ENCODE measurements around the gene LIN37. TPM values are rescaled to one million over a fixed set of nuclear protein-coding genes. Genes with fewer than 3 reads are reported as not detected.

The LIN37 gene
- total RNA-seq, 4 donors from 2014 or later, result 6.8 to 31.6 (median 16.9) TPM

DNA sequence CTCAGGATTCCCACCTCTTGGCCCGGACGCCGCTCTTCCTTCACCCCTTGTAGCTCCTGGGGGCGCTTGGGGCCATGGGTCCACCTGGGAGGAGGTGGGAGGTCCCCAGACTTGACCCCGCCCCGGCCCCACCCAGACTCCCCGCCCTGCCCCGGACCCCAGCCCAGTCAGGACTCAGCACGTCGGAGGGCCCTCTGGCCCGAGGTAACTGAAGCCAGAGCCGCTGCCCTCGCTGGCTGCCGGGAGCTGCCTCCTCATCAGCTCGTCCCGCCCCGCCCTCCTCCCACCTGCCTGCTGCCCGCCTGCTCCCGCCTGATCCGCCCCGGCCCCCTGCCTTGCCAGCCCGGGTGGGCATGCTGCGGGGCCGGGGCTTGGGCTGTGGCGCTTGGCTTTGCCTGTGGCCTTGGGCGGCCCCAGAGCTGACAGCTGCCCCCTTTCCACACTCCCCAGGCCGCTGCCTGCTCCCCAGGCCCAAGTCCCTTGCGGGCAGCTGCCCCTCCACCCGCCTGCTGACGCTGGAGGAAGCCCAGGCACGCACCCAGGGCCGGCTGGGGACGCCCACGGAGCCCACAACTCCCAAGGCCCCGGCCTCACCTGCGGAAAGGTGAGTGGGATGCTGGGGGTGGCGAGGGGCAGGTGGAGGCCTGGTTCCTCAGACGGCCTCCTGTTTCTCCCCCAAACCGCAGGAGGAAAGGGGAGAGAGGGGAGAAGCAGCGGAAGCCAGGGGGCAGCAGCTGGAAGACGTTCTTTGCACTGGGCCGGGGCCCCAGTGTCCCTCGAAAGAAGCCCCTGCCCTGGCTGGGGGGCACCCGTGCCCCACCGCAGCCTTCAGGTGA, 36.3 kb downstream of the LIN37 start:
- Histone ChIP-seq H3K27ac (no peak overlapping the region), H3K36me3 (no peaks in the 10 kb centered on the region), H3K4me3 (no peak overlapping the region), H3K4me1 (no peaks in the 10 kb centered on the region), H3K27me3 (no peaks in the 10 kb centered on the region), H3K9me3 (no peaks in the 10 kb centered on the region)
- intact Hi-C loops (cut with DNase I; ENCODE audit: low total_unique reads), result loop anchor here (10.0 kb wide), 1 partner anchor 150 kb away; the partner anchor contains the start of gene LRFN3
- no peak for DNase-seq
- TF ChIP-seq CTCF (IDR thresholded peaks at IDR 0.05) (no peak), POLR2A (IDR thresholded peaks at IDR 0.05) (no peak)

GRCh38 chr19:35785339-35785627, 36.9 kb downstream of the LIN37 start:
- no peaks in the 10 kb centered on the region for H3K36me3 ChIP-seq
- no peaks in the 10 kb centered on the region for H3K4me1 ChIP-seq
- no peak for TF ChIP-seq POLR2A (IDR thresholded peaks at IDR 0.05)
- no peak for TF ChIP-seq CTCF (IDR thresholded peaks at IDR 0.05)
- intact Hi-C loops (cut with DNase I; ENCODE audit: low total_unique reads), result loop anchor here (10.0 kb wide), 1 partner anchor 150 kb away; the partner anchor contains the start of gene LRFN3
- no peak overlapping the region for H3K27ac ChIP-seq
- DNase-seq, result no peak
- no peaks in the 10 kb centered on the region for H3K9me3 ChIP-seq
- no peak overlapping the region for H3K4me3 ChIP-seq
- no peaks in the 10 kb centered on the region for H3K27me3 ChIP-seq

DNA sequence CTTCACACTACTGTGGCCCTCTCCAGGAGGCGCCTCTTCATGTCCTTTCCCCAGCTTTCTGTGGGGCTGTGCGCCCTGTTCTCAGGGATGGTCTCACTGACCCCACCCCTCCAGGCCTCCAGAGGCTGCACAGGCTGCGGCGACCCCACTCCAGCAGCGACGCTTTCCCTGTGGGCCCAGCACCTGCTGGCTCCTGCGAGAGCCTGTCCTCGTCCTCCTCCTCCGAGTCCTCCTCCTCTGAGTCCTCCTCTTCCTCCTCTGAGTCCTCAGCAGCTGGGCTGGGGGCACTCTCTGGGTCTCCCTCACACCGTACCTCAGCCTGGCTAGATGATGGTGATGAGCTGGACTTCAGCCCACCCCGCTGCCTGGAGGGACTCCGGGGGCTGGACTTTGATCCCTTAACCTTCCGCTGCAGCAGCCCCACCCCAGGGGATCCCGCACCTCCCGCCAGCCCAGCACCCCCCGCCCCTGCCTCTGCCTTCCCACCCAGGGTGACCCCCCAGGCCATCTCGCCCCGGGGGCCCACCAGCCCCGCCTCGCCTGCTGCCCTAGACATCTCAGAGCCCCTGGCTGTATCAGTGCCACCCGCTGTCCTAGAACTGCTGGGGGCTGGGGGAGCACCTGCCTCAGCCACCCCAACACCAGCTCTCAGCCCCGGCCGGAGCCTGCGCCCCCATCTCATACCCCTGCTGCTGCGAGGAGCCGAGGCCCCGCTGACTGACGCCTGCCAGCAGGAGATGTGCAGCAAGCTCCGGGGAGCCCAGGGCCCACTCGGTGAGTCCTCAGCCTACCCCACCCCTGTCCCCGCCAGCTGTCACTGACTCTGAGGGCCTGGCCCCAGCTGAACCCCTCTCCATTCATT, 38.2 kb downstream of the LIN37 start:
- H3K4me3 ChIP-seq, result no peak overlapping the region
- intact Hi-C loops (cut with DNase I; ENCODE audit: low total_unique reads), result loop anchor here (10.0 kb wide), 1 partner anchor 148 kb away; the partner anchor contains the start of gene LRFN3
- no peak for TF ChIP-seq POLR2A (IDR thresholded peaks at IDR 0.05)
- TF ChIP-seq CTCF (IDR thresholded peaks at IDR 0.05), result no peak
- H3K4me1 ChIP-seq, result no peaks in the 10 kb centered on the region
- no peaks in the 10 kb centered on the region for H3K27me3 ChIP-seq
- no peak overlapping the region for H3K27ac ChIP-seq
- H3K36me3 ChIP-seq, result no peaks in the 10 kb centered on the region
- H3K9me3 ChIP-seq, result no peaks in the 10 kb centered on the region
- no peak for DNase-seq

DNA sequence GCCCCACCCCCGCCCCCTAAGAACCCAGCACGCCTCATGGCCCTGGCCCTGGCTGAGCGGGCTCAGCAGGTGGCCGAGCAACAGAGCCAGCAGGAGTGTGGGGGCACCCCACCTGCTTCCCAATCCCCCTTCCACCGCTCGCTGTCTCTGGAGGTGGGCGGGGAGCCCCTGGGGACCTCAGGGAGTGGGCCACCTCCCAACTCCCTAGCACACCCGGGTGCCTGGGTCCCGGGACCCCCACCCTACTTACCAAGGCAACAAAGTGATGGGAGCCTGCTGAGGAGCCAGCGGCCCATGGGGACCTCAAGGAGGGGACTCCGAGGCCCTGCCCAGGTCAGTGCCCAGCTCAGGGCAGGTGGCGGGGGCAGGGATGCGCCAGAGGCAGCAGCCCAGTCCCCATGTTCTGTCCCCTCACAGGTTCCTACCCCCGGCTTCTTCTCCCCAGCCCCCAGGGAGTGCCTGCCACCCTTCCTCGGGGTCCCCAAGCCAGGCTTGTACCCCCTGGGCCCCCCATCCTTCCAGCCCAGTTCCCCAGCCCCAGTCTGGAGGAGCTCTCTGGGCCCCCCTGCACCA, 38.9 kb downstream of the LIN37 start:
- no peaks in the 10 kb centered on the region for H3K4me1 ChIP-seq

More for the DNA sequence above, 38.9 kb downstream of the LIN37 start:
- intact Hi-C loops (cut with DNase I; ENCODE audit: low total_unique reads), result loop anchor here (10.0 kb wide), 1 partner anchor 147 kb away; the partner anchor contains the start of gene LRFN3
- no peak overlapping the region for H3K4me3 ChIP-seq
- no peak for DNase-seq
- no peak for TF ChIP-seq CTCF (IDR thresholded peaks at IDR 0.05)
- no peak for TF ChIP-seq POLR2A (IDR thresholded peaks at IDR 0.05)
- H3K27me3 ChIP-seq, result no peaks in the 10 kb centered on the region
- H3K9me3 ChIP-seq, result no peaks in the 10 kb centered on the region
- H3K36me3 ChIP-seq, result no peaks in the 10 kb centered on the region
- no peak overlapping the region for H3K27ac ChIP-seq
